HFFc6 (cell line): ENCODE data around the gene ATXN7L1. TPM values are rescaled to one million over a fixed set of nuclear protein-coding genes. Genes with fewer than 3 reads are reported as not detected.

Source experiments
- DNase-seq: peaks from one replicate; pipeline ENCODE4 v3.0.0-alpha.2; 2018
- H3K27ac Mint-ChIP-seq: 2 replicates; pipeline ENCODE4 v1.8.0; 2020; ENCODE audit warnings: mild to moderate bottlenecking, mixed read lengths
- H3K27me3 Mint-ChIP-seq: 2 replicates; pipeline ENCODE4 v1.8.0; 2021; ENCODE audit warnings: mild to moderate bottlenecking, moderate library complexity, mixed read lengths; ENCODE audit not compliant: insufficient read depth
- H3K36me3 Mint-ChIP-seq: 2 replicates; pipeline ENCODE4 v1.8.0; 2021; ENCODE audit warnings: low read depth, mixed read lengths
- H3K4me1 Mint-ChIP-seq: 2 replicates; pipeline ENCODE4 v1.8.0; 2020; ENCODE audit warnings: low read depth, mixed read lengths
- H3K4me3 Mint-ChIP-seq: 2 replicates; pipeline ENCODE4 v1.8.0; 2020; ENCODE audit warnings: mild to moderate bottlenecking, moderate library complexity, mixed read lengths
- H3K9me3 Mint-ChIP-seq: 2 replicates; pipeline ENCODE4 v1.8.0; 2020; ENCODE audit warnings: mild to moderate bottlenecking, mixed read lengths
- CTCF ChIP-seq: fragments of 200-600 bp; sonication (generic); IDR thresholded peaks from 2 replicates; pipeline ENCODE4 v1.5.0; 2021; ENCODE audit warnings: antibody characterized with exemption, mild to moderate bottlenecking
- total RNA-seq, 6 experiments: library from RNA; stranded (reverse); fragmentation: NEBNext Ultra II Directional; extraction: Animal tissue kit (Norgen Biotek cat#: 25700); gene quantifications; 2 replicates in 1 of 6; 3 replicates in 5 of 6; pipeline ENCODE4 v1.2.3, GENCODE V29; 2021

The ATXN7L1 gene
- total RNA-seq, 6 experiments from 2014 or later, result 8.4 to 11.4 (median 9.8) TPM

GRCh38 chr7:105578496-105578895 lies 297.9 kb downstream of the ATXN7L1 start:
- Mint-ChIP-seq H3K36me3 (peaks cover 5% of the 10 kb centered on the region; the same call in 1 of the 2 replicates), H3K27ac (no peak overlapping the region), H3K4me3 (no peak overlapping the region), H3K4me1 (peaks cover 12% of the 10 kb centered on the region), H3K9me3 (no peaks in the 10 kb centered on the region; the same call in 1 of the 2 replicates), H3K27me3 (no peaks in the 10 kb centered on the region)
- no peak for TF ChIP-seq CTCF
- DNase-seq, result no peak

- H3K27ac Mint-ChIP-seq, result no peak overlapping the region
- no peak overlapping the region for H3K4me3 Mint-ChIP-seq
- H3K9me3 Mint-ChIP-seq, result no peaks in the 10 kb centered on the region; the same call in 1 of the 2 replicates
- H3K36me3 Mint-ChIP-seq, result no peaks in the 10 kb centered on the region
- peaks cover 12% of the 10 kb centered on the region for H3K4me1 Mint-ChIP-seq
- no peaks in the 10 kb centered on the region for H3K27me3 Mint-ChIP-seq
- TF ChIP-seq CTCF, result no peak
- no peak for DNase-seq
These were observed 299.1 kb downstream of the ATXN7L1 start for GRCh38 chr7:105577251-105577650.

- H3K27me3 Mint-ChIP-seq, result no peaks in the 10 kb centered on the region
- DNase-seq, result no peak
- no peak overlapping the region for H3K27ac Mint-ChIP-seq
- no peak for TF ChIP-seq CTCF
- H3K9me3 Mint-ChIP-seq, result no peaks in the 10 kb centered on the region
- H3K36me3 Mint-ChIP-seq, result peaks cover 5% of the 10 kb centered on the region
- H3K4me1 Mint-ChIP-seq, result no peaks in the 10 kb centered on the region
- H3K4me3 Mint-ChIP-seq, result no peak overlapping the region
These were observed 304.5 kb downstream of the ATXN7L1 start for GRCh38 chr7:105571891-105572290.

- H3K27ac Mint-ChIP-seq, result no peak overlapping the region
- no peaks in the 10 kb centered on the region for H3K27me3 Mint-ChIP-seq
- no peak overlapping the region for H3K4me3 Mint-ChIP-seq
- DNase-seq, result no peak
- no peak for TF ChIP-seq CTCF
- no peaks in the 10 kb centered on the region for H3K4me1 Mint-ChIP-seq
- H3K9me3 Mint-ChIP-seq, result no peaks in the 10 kb centered on the region
- H3K36me3 Mint-ChIP-seq, result peaks cover 13% of the 10 kb centered on the region
These were observed 308.6 kb downstream of the ATXN7L1 start for GRCh38 chr7:105567821-105568220.

GRCh38 chr7:105567024-105567423 lies 309.4 kb downstream of the ATXN7L1 start:
- no peaks in the 10 kb centered on the region for H3K4me1 Mint-ChIP-seq
- H3K9me3 Mint-ChIP-seq, result no peaks in the 10 kb centered on the region
- H3K27me3 Mint-ChIP-seq, result no peaks in the 10 kb centered on the region
- H3K4me3 Mint-ChIP-seq, result no peak overlapping the region
- H3K36me3 Mint-ChIP-seq, result peaks cover 21% of the 10 kb centered on the region
- H3K27ac Mint-ChIP-seq, result no peak overlapping the region
- no peak for DNase-seq
- TF ChIP-seq CTCF, result no peak

- peaks cover 22% of the 10 kb centered on the region for H3K36me3 Mint-ChIP-seq
- H3K27me3 Mint-ChIP-seq, result no peaks in the 10 kb centered on the region
These were observed 311.2 kb downstream of the ATXN7L1 start for GRCh38 chr7:105565190-105565589.

More at GRCh38 chr7:105565190-105565589, 311.2 kb downstream of the ATXN7L1 start:
- Mint-ChIP-seq H3K9me3 (no peaks in the 10 kb centered on the region), H3K4me3 (no peak overlapping the region), H3K27ac (no peak overlapping the region), H3K4me1 (no peaks in the 10 kb centered on the region)
- DNase-seq, result no peak
- no peak for TF ChIP-seq CTCF
